ENCODE measurements around the gene MAP3K5. TPM values are rescaled to one million over a fixed set of nuclear protein-coding genes. Genes with fewer than 3 reads are reported as not detected.
A peak's percentile ranks its signal among the peaks of the same experiment; 100 is the strongest.

MAP3K5 gene
- total RNA-seq, 1 donor from 2014 or later = 24.4 TPM

GRCh38 chr6:136608991-136609390 is 183.3 kb downstream of the MAP3K5 start:
- intact Hi-C loops (cut with micrococcal nuclease) = loop anchor here (1.0 to 2.0 kb wide), 5 partner anchors 26 to 1032 kb away; partner anchors contain the start of gene PEX7
- no peak for DNase-seq
- no peak for ATAC-seq (ENCODE audit: low read depth)
- no peak for TF ChIP-seq CTCF (IDR thresholded peaks at IDR 0.05)
- Mint-ChIP-seq H3K9me3 (no peaks in the 10 kb centered on the region), H3K27me3 (no peaks in the 10 kb centered on the region), H3K4me1 (peaks cover 3% of the 10 kb centered on the region), H3K4me3 (no peak overlapping the region), H3K27ac (no peak overlapping the region), H3K36me3 (ENCODE audit: low read depth) (peaks cover 77% of the 10 kb centered on the region)
- CTCF ChIA-PET = interaction anchor here (1.0 to 1.2 kb wide), 4 partner anchors 15 to 183 kb away, joined by 3 to 5 read pairs (median 4); partner anchors contain the start of gene MAP3K5
- POLR2A ChIA-PET = no interaction called here

GRCh38 chr6:136607932-136608772 is 184.1 kb downstream of the MAP3K5 start:
- peaks cover 3% of the 10 kb centered on the region for H3K4me1 Mint-ChIP-seq
- TF ChIP-seq CTCF (IDR thresholded peaks at IDR 0.05) = peak; percentile 63
- POLR2A ChIA-PET = no interaction called here
- DNase-seq = peak; percentile 53
- peaks cover 76% of the 10 kb centered on the region for H3K36me3 Mint-ChIP-seq (ENCODE audit: low read depth)
- CTCF ChIA-PET = interaction anchor here (1.0 to 2.2 kb wide), 6 partner anchors 14 to 237 kb away, joined by 3 to 13 read pairs (median 4); partner anchors contain the start of gene MAP3K5
- peak; percentile 99 for ATAC-seq (ENCODE audit: low read depth)
- no peak overlapping the region for H3K4me3 Mint-ChIP-seq
- no peaks in the 10 kb centered on the region for H3K9me3 Mint-ChIP-seq
- intact Hi-C loops (cut with micrococcal nuclease) = loop anchor here (1.0 to 2.0 kb wide), 5 partner anchors 25 to 1033 kb away; partner anchors contain the start of gene PEX7
- H3K27me3 Mint-ChIP-seq = no peaks in the 10 kb centered on the region
- H3K27ac Mint-ChIP-seq = no peak overlapping the region

- Mint-ChIP-seq H3K36me3 (ENCODE audit: low read depth) (peaks cover 74% of the 10 kb centered on the region), H3K27me3 (no peaks in the 10 kb centered on the region), H3K9me3 (no peaks in the 10 kb centered on the region), H3K4me3 (no peak overlapping the region), H3K4me1 (peaks cover 3% of the 10 kb centered on the region), H3K27ac (no peak overlapping the region)
- POLR2A ChIA-PET = no interaction called here
- DNase-seq (no peak), ATAC-seq (ENCODE audit: low read depth) (no peak)
- intact Hi-C loops (cut with micrococcal nuclease) = no loop called here
- no peak for TF ChIP-seq CTCF (IDR thresholded peaks at IDR 0.05)
- CTCF ChIA-PET = interaction anchor here (1.0 to 2.2 kb wide), 4 partner anchors 25 to 238 kb away, joined by 3 to 13 read pairs (median 4); partner anchors contain the start of gene MAP3K5
Observed at GRCh38 chr6:136607204-136607931, 184.9 kb downstream of the MAP3K5 start.

GRCh38 chr6:136604928-136605510 is 187.3 kb downstream of the MAP3K5 start:
- ChIA-PET CTCF (no interaction called here), POLR2A (no interaction called here)
- peaks cover 74% of the 10 kb centered on the region for H3K36me3 Mint-ChIP-seq (ENCODE audit: low read depth)
- H3K27ac Mint-ChIP-seq = no peak overlapping the region
- no peaks in the 10 kb centered on the region for H3K9me3 Mint-ChIP-seq
- TF ChIP-seq CTCF (IDR thresholded peaks at IDR 0.05) = no peak
- no peak for ATAC-seq (ENCODE audit: low read depth)
- intact Hi-C loops (cut with micrococcal nuclease) = no loop called here
- DNase-seq = no peak
- H3K4me3 Mint-ChIP-seq = no peak overlapping the region
- peaks cover 3% of the 10 kb centered on the region for H3K4me1 Mint-ChIP-seq
- H3K27me3 Mint-ChIP-seq = no peaks in the 10 kb centered on the region
